LHCN-M2 (cell line): ENCODE data around the gene CAPN7. TPM values are rescaled to one million over a fixed set of nuclear protein-coding genes. Genes with fewer than 3 reads are reported as not detected.

Experiments
- DNase-seq: peaks from one replicate; pipeline ENCODE4 v3.0.0-alpha.2; 2012; ENCODE audit warnings: low read depth
- total RNA-seq: library from RNA; depleted of rRNA; stranded (reverse); fragments of >200 nt; gene quantifications from 2 replicates; pipeline ENCODE4 v1.2.3, GENCODE V29; 2014; rRNA removed

The CAPN7 gene
- total RNA-seq, 1 experiment from 2014 or later = 26.6 TPM

GRCh38 chr3:15297608-15298350 lies 91.7 kb downstream of the CAPN7 start:
- no peak for DNase-seq

GRCh38 chr3:15298504-15298903 lies 92.5 kb downstream of the CAPN7 start:
- no peak for DNase-seq

- DNase-seq = no peak
These were observed 93.0 kb downstream of the CAPN7 start for GRCh38 chr3:15299036-15299435.

- peak; percentile 87 for DNase-seq
These were observed 94.5 kb downstream of the CAPN7 start for GRCh38 chr3:15300323-15301078.

GRCh38 chr3:15301761-15302160 lies 95.7 kb downstream of the CAPN7 start:
- no peak for DNase-seq

Other genes starting within 250 kb of the CAPN7 start
- gene MRPS25, start 140.9 kb upstream of the CAPN7 start, total RNA-seq = 35.1 and 39.3 TPM in 2 replicates
- 18.7 and 25.3 TPM in 2 replicates for gene RBSN, start 107.1 kb upstream of the CAPN7 start, total RNA-seq
- 7.8 and 8.4 TPM in 2 replicates for gene SH3BP5, start 126.3 kb downstream of the CAPN7 start, total RNA-seq
- gene METTL6, start 221.3 kb downstream of the CAPN7 start, total RNA-seq = 26.5 and 26.9 TPM in 2 replicates
- gene EAF1, start 221.4 kb downstream of the CAPN7 start, total RNA-seq = 17.6 and 20.3 TPM in 2 replicates